ENCODE data around the gene TPP2. TPM values are rescaled to one million over a fixed set of nuclear protein-coding genes. Genes with fewer than 3 reads are reported as not detected.

Gene TPP2
- total RNA-seq, 1 experiment from 2014 or later, result 68.3 TPM

GRCh38 chr13:102587916-102588315 lies 8.9 kb upstream of the TPP2 start:
- no peaks in the 10 kb centered on the region for H3K27me3 Mint-ChIP-seq (ENCODE audit: low read depth)
- CTCF ChIA-PET, result no interaction called here

More at GRCh38 chr13:102587916-102588315, 8.9 kb upstream of the TPP2 start:
- ATAC-seq, result no peak
- H3K9me3 Mint-ChIP-seq, result no peaks in the 10 kb centered on the region
- H3K4me3 Mint-ChIP-seq, result no peak overlapping the region
- peaks cover 8% of the 10 kb centered on the region for H3K4me1 Mint-ChIP-seq
- H3K36me3 Mint-ChIP-seq, result no peaks in the 10 kb centered on the region
- DNase-seq (ENCODE audit: low spot score), result no peak
- no peak overlapping the region for H3K27ac Mint-ChIP-seq
- no peak for TF ChIP-seq PREB (CRISPR knock-in tag; IDR thresholded peaks at IDR 0.05; ENCODE audit: borderline replicate concordance)
- no peak for TF ChIP-seq ZBTB43 (CRISPR knock-in tag; IDR thresholded peaks at IDR 0.05)
- no peak for TF ChIP-seq STAT6 (CRISPR knock-in tag; conservative IDR thresholded peaks at IDR 0.05; ENCODE audit: low read depth)
- no peak for TF ChIP-seq ZNF121 (CRISPR knock-in tag; IDR thresholded peaks at IDR 0.05)
- no peak for TF ChIP-seq SP1 (CRISPR knock-in tag; conservative IDR thresholded peaks at IDR 0.05)
- TF ChIP-seq USF2 (CRISPR knock-in tag; IDR thresholded peaks at IDR 0.05), result no peak
- no peak for TF ChIP-seq ZNF532 (CRISPR knock-in tag; IDR thresholded peaks at IDR 0.05; ENCODE audit: borderline replicate concordance)
- no peak for TF ChIP-seq SMAD4 (CRISPR knock-in tag; IDR thresholded peaks at IDR 0.05)
- no peak for TF ChIP-seq RORB (CRISPR knock-in tag; IDR thresholded peaks at IDR 0.05)
- TF ChIP-seq JAZF1 (CRISPR knock-in tag; IDR thresholded peaks at IDR 0.05), result no peak
- no peak for TF ChIP-seq HMGA2 (CRISPR knock-in tag; IDR thresholded peaks at IDR 0.05)
- POLR2A ChIA-PET, result no interaction called here
